Mesendoderm (in vitro differentiated cells): ENCODE results near the gene SIRT5.

Experiments used
- DNase-seq: peaks from one replicate; pipeline ENCODE4 v3.0.0; 2013
- H2AK5ac ChIP-seq: 2 replicates; pipeline ENCODE4 v1.6.1; 2013; ENCODE audit warnings: low read length, inconsistent platforms
- H2BK120ac ChIP-seq: 2 replicates; pipeline ENCODE4 v1.6.1; 2013; ENCODE audit warnings: low read depth, mild to moderate bottlenecking, low read length, moderate library complexity, mixed read lengths
- H2BK15ac ChIP-seq: replicated peaks from 2 replicates; pipeline ENCODE4 v1.6.1; 2013; ENCODE audit warnings: low read depth, mild to moderate bottlenecking, moderate library complexity
- H2BK5ac ChIP-seq: 2 replicates; pipeline ENCODE4 v1.6.1; 2013; ENCODE audit warnings: low read length, inconsistent platforms
- H3K18ac ChIP-seq: 2 replicates; pipeline ENCODE4 v1.6.1; 2013; ENCODE audit warnings: mild to moderate bottlenecking, low read length, mixed read lengths
- H3K23ac ChIP-seq: one replicate; pipeline ENCODE4 v1.6.1; 2013; ENCODE audit warnings: low read length
- H3K27ac ChIP-seq: 2 replicates; pipeline ENCODE4 v1.5.1; 2013; ENCODE audit warnings: low read depth, mild to moderate bottlenecking, inconsistent platforms, low read length, moderate library complexity
- H3K27me3 ChIP-seq: 2 replicates; pipeline ENCODE4 v1.6.1; 2013; ENCODE audit warnings: low read length, control low read depth, mild to moderate bottlenecking, inconsistent platforms; ENCODE audit not compliant: insufficient read depth, poor library complexity
- H3K36me3 ChIP-seq: 2 replicates; pipeline ENCODE4 v1.6.1; 2013; ENCODE audit warnings: low read length, inconsistent platforms; ENCODE audit not compliant: control insufficient read depth, insufficient read depth
- H3K4ac ChIP-seq: one replicate; pipeline ENCODE4 v1.6.1; 2013; ENCODE audit warnings: low read depth, mild to moderate bottlenecking, low read length, moderate library complexity
- H3K4me1 ChIP-seq: 2 replicates; pipeline ENCODE4 v1.6.1; 2013; ENCODE audit warnings: low read depth, low read length, inconsistent platforms; ENCODE audit not compliant: control insufficient read depth
- H3K4me2 ChIP-seq: 2 replicates; pipeline ENCODE4 v1.6.1; 2013; ENCODE audit warnings: low read length
- H3K4me3 ChIP-seq: 2 replicates; pipeline ENCODE4 v1.5.1; 2013; ENCODE audit warnings: mild to moderate bottlenecking, low read length
- H3K56ac ChIP-seq: one replicate; pipeline ENCODE4 v1.6.1; 2013; ENCODE audit warnings: low read length
- H3K79me1 ChIP-seq: 2 replicates; pipeline ENCODE4 v1.6.1; 2013; ENCODE audit warnings: low read length, inconsistent platforms
- H3K79me2 ChIP-seq: 2 replicates; pipeline ENCODE4 v1.6.1; 2013; ENCODE audit warnings: mild to moderate bottlenecking, low read length; ENCODE audit not compliant: control insufficient read depth, insufficient read depth
- H3K9ac ChIP-seq: 2 replicates; pipeline ENCODE4 v1.6.1; 2013; ENCODE audit warnings: low read length, inconsistent platforms
- H4K5ac ChIP-seq: one replicate; pipeline ENCODE4 v1.6.1; 2013; ENCODE audit warnings: low read length
- H4K8ac ChIP-seq: one replicate; pipeline ENCODE4 v1.6.1; 2013; ENCODE audit warnings: low read depth, mild to moderate bottlenecking, control low read depth, low read length, moderate library complexity
- WGBS: extraction: QIAGEN DNeasy Blood & Tissue Kit; methylation state at CpG from one replicate; pipeline ENCODE4 v1.1.7; 2013; ENCODE audit warnings: low lambda C conversion rate, missing lambda C conversion rate; ENCODE audit not compliant: insufficient coverage; ENCODE audit errors: extremely low coverage; 5-methylcytosine and 5-hydroxymethylcytosine counted together

Gene SIRT5

GRCh38 chr6:13565921-13566320 lies 8.5 kb upstream of the SIRT5 start:
- Histone ChIP-seq H2BK15ac (no peak overlapping the region), H4K8ac (no peak overlapping the region), H2BK120ac (no peak overlapping the region), H3K27me3 (no peaks in the 10 kb centered on the region), H3K9ac (no peak overlapping the region), H3K36me3 (no peaks in the 10 kb centered on the region), H3K4me2 (no peak overlapping the region), H3K27ac (no peak overlapping the region), H3K4me1 (peaks cover 3% of the 10 kb centered on the region), H4K5ac (no peak overlapping the region), H3K18ac (no peak overlapping the region), H3K56ac (no peak overlapping the region), H3K4me3 (no peak overlapping the region), H3K23ac (no peak overlapping the region), H2BK5ac (no peak overlapping the region), H3K79me2 (no peaks in the 10 kb centered on the region), H3K4ac (no peak overlapping the region), H3K79me1 (no peaks in the 10 kb centered on the region), H2AK5ac (no peak overlapping the region)
- DNase-seq = no peak
- WGBS = no CpG with 5 or more reads among the region's 4 CpGs

- no peak overlapping the region for H3K27ac ChIP-seq
- H3K18ac ChIP-seq = no peak overlapping the region
- no peak overlapping the region for H2BK15ac ChIP-seq
- H4K5ac ChIP-seq = no peak overlapping the region
- H3K4ac ChIP-seq = no peak overlapping the region
- no peak overlapping the region for H2BK5ac ChIP-seq
- no peak overlapping the region for H3K23ac ChIP-seq
- DNase-seq = no peak
- H3K79me1 ChIP-seq = no peaks in the 10 kb centered on the region
- H3K27me3 ChIP-seq = no peaks in the 10 kb centered on the region
- H4K8ac ChIP-seq = no peak overlapping the region
- H3K4me1 ChIP-seq = peaks cover 2% of the 10 kb centered on the region
- H3K79me2 ChIP-seq = no peaks in the 10 kb centered on the region
- no peaks in the 10 kb centered on the region for H3K36me3 ChIP-seq
- no peak overlapping the region for H3K4me2 ChIP-seq
- no CpG with 5 or more reads among the region's 3 CpGs for WGBS
- no peak overlapping the region for H3K56ac ChIP-seq
- H2BK120ac ChIP-seq = no peak overlapping the region
- no peak overlapping the region for H3K9ac ChIP-seq
- H2AK5ac ChIP-seq = no peak overlapping the region
- H3K4me3 ChIP-seq = no peak overlapping the region
Measured at GRCh38 chr6:13566500-13566899, 7.9 kb upstream of the SIRT5 start.

GRCh38 chr6:13568970-13569369 lies 5.4 kb upstream of the SIRT5 start:
- no peak for DNase-seq
- no peak overlapping the region for H3K9ac ChIP-seq
- no peak overlapping the region for H4K8ac ChIP-seq
- no peak overlapping the region for H4K5ac ChIP-seq
- no peak overlapping the region for H3K18ac ChIP-seq
- H3K79me2 ChIP-seq = no peaks in the 10 kb centered on the region
- H3K56ac ChIP-seq = no peak overlapping the region
- peaks cover 4% of the 10 kb centered on the region for H3K4me1 ChIP-seq
- no peak overlapping the region for H2BK120ac ChIP-seq
- no peak overlapping the region for H3K4me3 ChIP-seq
- H3K27me3 ChIP-seq = no peaks in the 10 kb centered on the region
- H2AK5ac ChIP-seq = no peak overlapping the region
- H3K4me2 ChIP-seq = no peak overlapping the region
- H3K79me1 ChIP-seq = no peaks in the 10 kb centered on the region
- H3K4ac ChIP-seq = no peak overlapping the region
- no peaks in the 10 kb centered on the region for H3K36me3 ChIP-seq
- no peak overlapping the region for H2BK5ac ChIP-seq
- H2BK15ac ChIP-seq = no peak overlapping the region
- H3K27ac ChIP-seq = no peak overlapping the region
- H3K23ac ChIP-seq = no peak overlapping the region
- no CpG with 5 or more reads among the region's 5 CpGs for WGBS

- no peak overlapping the region for H4K5ac ChIP-seq
- no peak overlapping the region for H3K4ac ChIP-seq
- H4K8ac ChIP-seq = no peak overlapping the region
- peaks cover 4% of the 10 kb centered on the region for H3K4me1 ChIP-seq
- H2BK5ac ChIP-seq = no peak overlapping the region
- no peak overlapping the region for H2AK5ac ChIP-seq
- no peak overlapping the region for H3K4me3 ChIP-seq
- no peak overlapping the region for H3K27ac ChIP-seq
- H3K79me1 ChIP-seq = no peaks in the 10 kb centered on the region
- H2BK120ac ChIP-seq = no peak overlapping the region
- WGBS = no CpG with 5 or more reads among the region's 7 CpGs
- no peak overlapping the region for H3K23ac ChIP-seq
- H3K79me2 ChIP-seq = no peaks in the 10 kb centered on the region
- H3K18ac ChIP-seq = no peak overlapping the region
- DNase-seq = no peak
- H3K56ac ChIP-seq = no peak overlapping the region
- no peaks in the 10 kb centered on the region for H3K27me3 ChIP-seq
- H3K36me3 ChIP-seq = no peaks in the 10 kb centered on the region
- no peak overlapping the region for H3K9ac ChIP-seq
- H3K4me2 ChIP-seq = no peak overlapping the region
- no peak overlapping the region for H2BK15ac ChIP-seq
Measured at GRCh38 chr6:13572240-13572639, 2.2 kb upstream of the SIRT5 start.

GRCh38 chr6:13572951-13573654 lies 1.3 kb upstream of the SIRT5 start:
- Histone ChIP-seq H3K36me3 (no peaks in the 10 kb centered on the region), H3K4me2 (no peak overlapping the region), H3K27me3 (no peaks in the 10 kb centered on the region), H3K4ac (no peak overlapping the region), H2BK5ac (no peak overlapping the region), H4K5ac (no peak overlapping the region), H3K4me1 (peaks cover 4% of the 10 kb centered on the region), H3K18ac (no peak overlapping the region), H2BK15ac (no peak overlapping the region), H3K4me3 (no peak overlapping the region), H4K8ac (no peak overlapping the region), H2AK5ac (no peak overlapping the region), H3K56ac (peak overlapping the region; percentile 97), H2BK120ac (no peak overlapping the region), H3K79me1 (no peaks in the 10 kb centered on the region), H3K79me2 (no peaks in the 10 kb centered on the region), H3K9ac (peak overlapping the region; percentile 84), H3K23ac (no peak overlapping the region), H3K27ac (no peak overlapping the region)
- WGBS = no CpG with 5 or more reads among the region's 16 CpGs
- DNase-seq = no peak

- Histone ChIP-seq H3K36me3 (no peaks in the 10 kb centered on the region), H3K9ac (peak overlapping the region; percentile 84), H2AK5ac (no peak overlapping the region), H3K4me3 (peak overlapping the region; percentile 55), H4K8ac (no peak overlapping the region), H3K27ac (peak overlapping the region; percentile 46), H3K23ac (no peak overlapping the region), H3K79me1 (no peaks in the 10 kb centered on the region), H4K5ac (no peak overlapping the region), H3K27me3 (no peaks in the 10 kb centered on the region), H3K79me2 (no peaks in the 10 kb centered on the region), H3K4me2 (peak overlapping the region; percentile 64), H3K56ac (peak overlapping the region; percentile 97), H3K4ac (peak overlapping the region; percentile 56), H3K4me1 (peaks cover 4% of the 10 kb centered on the region), H2BK120ac (no peak overlapping the region), H2BK5ac (peak overlapping the region; percentile 1), H3K18ac (no peak overlapping the region), H2BK15ac (no peak overlapping the region)
- WGBS = no CpG with 5 or more reads among the region's 14 CpGs
- DNase-seq = peak; percentile 75
Measured at GRCh38 chr6:13573669-13574110, 711 bp upstream of the SIRT5 start.
